ENCODE measurements around the gene PCP2.
"Not testable (repeated sequence)": the region's sequence is repeated elsewhere in the genome, so short reads cannot be mapped to it uniquely, and the experiment has no call there.

Gene PCP2

GRCh38 chr19:7662657-7663056, 29.1 kb upstream of the PCP2 start:
- no peak for DNase-seq (ENCODE audit: insufficient read length, low spot score)
- no peak for FAIRE-seq

GRCh38 chr19:7661744-7662538, 28.4 kb upstream of the PCP2 start:
- FAIRE-seq (no peak), DNase-seq (ENCODE audit: insufficient read length, low spot score) (no peak)

- DNase-seq (ENCODE audit: insufficient read length, low spot score), result no peak
- no peak for FAIRE-seq
These were observed 24.7 kb upstream of the PCP2 start for GRCh38 chr19:7658219-7658686.

DNA sequence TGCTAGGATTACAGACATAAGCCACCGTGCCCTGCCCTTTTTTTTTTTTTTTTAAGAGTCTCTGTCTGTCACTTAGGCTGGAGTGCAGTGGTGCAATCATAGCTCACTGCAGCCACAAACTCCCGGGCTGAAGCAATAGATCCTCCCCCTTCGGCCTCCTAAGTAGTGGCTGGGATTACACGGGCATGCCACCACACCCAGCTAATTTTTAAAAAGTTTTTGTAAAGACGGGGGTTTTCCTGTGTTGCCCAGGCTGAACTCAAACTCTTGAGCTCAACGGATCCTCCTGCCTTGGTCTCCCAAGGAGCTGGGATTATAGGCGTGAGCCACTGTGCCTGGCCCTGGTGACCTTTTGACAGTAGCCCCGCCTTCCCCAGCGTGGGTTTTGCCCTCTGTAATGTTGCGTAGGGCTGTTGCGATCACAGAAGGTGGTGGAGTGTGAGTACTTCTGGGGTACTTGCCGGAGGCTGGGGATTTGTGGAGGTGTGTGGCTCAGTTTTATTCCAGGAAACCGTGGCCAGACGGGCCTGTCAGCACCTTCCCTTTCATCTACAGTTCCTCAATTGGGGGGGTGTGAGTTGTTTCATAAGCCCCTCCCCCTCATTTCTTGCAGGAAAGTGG, 23.7 kb upstream of the PCP2 start:
- FAIRE-seq, result no peak
- DNase-seq (ENCODE audit: insufficient read length, low spot score), result no peak

GRCh38 chr19:7655581-7655980, 22.1 kb upstream of the PCP2 start:
- FAIRE-seq (no peak), DNase-seq (ENCODE audit: insufficient read length, low spot score) (no peak)

DNA sequence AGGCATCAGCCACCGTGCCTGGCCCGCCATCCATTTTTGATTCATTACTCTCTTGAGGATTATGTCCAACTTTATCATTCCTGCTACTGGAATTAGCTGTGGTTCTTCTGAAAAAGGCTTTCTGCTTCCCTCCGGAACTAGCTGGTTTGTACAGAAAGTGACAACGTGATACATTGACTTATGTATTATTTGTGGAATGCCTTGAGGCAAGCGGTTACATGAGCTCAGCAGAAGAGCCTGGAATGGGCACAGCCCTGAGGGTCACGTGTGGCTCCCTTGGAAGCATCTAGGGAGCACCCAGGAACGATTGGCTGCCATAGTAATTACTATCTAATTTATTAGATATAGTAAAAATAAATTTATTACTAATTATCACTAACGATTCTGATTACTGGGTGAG, 20.9 kb upstream of the PCP2 start:
- no peak for FAIRE-seq

DNA sequence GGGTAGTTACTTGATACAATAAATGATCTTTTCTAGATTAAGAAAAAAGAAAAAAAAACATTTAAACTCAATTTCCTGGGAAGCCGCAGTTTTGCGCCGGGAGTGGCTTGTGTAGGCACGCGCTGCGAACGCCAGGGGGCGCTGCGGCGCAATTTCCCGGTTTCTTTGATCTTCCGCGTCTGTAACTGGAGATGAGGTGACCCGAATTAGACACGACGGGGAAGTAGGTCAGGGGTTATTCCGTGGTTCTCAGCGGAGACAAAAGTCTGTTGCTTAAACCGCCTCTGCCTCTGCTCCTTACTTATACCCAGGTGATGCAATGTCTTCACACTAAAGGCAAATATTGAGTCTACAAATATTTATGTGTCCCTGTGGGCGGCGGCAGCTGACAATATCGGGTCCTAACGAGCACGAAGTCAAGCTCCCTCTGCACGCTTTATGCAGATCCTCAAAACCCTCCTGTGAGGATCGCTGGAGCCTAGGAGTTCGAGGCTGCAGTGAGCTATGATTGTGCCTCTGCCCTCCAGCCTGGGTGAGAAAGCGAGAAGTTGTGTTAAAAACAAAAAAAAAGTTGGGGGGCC, 18.6 kb upstream of the PCP2 start:
- FAIRE-seq (no peak), DNase-seq (ENCODE audit: insufficient read length, low spot score) (peak; percentile 92)

More for the DNA sequence above, 20.9 kb upstream of the PCP2 start:
- DNase-seq (ENCODE audit: insufficient read length, low spot score), result no peak

DNA sequence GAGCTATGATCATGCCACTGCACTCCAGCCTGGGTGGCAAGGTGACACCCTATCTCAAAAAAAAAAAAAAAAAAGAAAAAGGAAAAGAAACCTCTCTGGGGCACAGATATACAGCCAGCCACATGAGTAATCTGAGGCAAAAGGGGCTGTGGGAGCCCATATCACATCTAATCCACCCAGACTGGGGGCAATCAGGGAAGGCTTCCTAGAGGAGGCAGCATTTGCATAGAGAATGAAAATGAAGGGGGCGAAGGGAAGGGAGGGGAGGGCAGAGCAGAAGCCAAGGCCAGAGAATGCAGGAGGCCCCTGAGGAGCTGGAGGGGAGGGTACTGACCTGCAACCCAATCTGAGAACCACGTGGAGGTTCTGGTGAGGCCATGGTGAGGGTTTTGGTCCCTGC, 16.6 kb upstream of the PCP2 start:
- FAIRE-seq (no peak), DNase-seq (ENCODE audit: insufficient read length, low spot score) (no peak)

GRCh38 chr19:7648265-7649014, 14.9 kb upstream of the PCP2 start:
- DNase-seq (ENCODE audit: insufficient read length, low spot score), result no peak
- FAIRE-seq, result no peak

DNA sequence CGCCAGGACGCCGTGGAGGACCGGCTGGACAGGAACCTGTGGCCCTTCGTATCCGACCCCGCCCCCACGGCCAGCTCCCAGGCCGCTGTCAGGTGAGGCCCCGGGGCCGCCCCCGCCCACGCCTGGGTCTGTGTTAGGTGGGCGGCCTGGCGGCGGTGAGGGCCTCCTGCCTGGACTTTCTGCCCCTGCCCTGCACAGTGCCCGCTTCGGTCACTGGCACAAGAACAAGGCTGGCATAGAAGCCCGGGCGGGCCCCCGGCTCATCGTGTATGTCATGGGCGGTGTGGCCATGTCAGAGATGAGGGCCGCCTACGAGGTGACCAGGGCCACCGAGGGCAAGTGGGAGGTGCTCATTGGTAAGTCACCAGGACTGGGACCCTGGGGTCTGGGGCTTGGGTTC, 13.6 kb upstream of the PCP2 start:
- no peak for DNase-seq (ENCODE audit: insufficient read length, low spot score)
- FAIRE-seq, result no peak

- DNase-seq (ENCODE audit: insufficient read length, low spot score) (no peak), FAIRE-seq (no peak)
These were observed 12.8 kb upstream of the PCP2 start for GRCh38 chr19:7646426-7646700.

- DNase-seq (ENCODE audit: insufficient read length, low spot score) (no peak), FAIRE-seq (no peak)
These were observed 12.3 kb upstream of the PCP2 start for GRCh38 chr19:7645656-7646425.

- DNase-seq (ENCODE audit: insufficient read length, low spot score) (no peak), FAIRE-seq (no peak)
These were observed 11.6 kb upstream of the PCP2 start for GRCh38 chr19:7645163-7645562.

DNA sequence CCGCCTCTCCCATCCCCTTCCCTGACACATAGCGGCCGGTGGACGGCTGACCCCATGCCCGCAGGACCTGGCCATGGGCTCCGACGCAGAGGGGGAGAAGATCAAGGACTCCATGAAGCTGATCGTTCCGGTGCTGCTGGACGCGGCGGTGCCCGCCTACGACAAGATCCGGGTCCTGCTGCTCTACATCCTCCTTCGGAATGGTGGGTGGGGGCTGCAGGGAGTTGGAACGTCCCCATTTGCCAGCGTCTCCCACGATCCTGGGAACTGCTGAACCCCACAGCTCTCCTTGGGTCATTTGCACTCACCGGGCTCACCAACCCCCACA, 11.0 kb upstream of the PCP2 start:
- FAIRE-seq (no peak), DNase-seq (ENCODE audit: insufficient read length, low spot score) (no peak)

- FAIRE-seq, result not testable (repeated sequence)
These were observed 10.4 kb upstream of the PCP2 start for GRCh38 chr19:7643629-7644549.

DNA sequence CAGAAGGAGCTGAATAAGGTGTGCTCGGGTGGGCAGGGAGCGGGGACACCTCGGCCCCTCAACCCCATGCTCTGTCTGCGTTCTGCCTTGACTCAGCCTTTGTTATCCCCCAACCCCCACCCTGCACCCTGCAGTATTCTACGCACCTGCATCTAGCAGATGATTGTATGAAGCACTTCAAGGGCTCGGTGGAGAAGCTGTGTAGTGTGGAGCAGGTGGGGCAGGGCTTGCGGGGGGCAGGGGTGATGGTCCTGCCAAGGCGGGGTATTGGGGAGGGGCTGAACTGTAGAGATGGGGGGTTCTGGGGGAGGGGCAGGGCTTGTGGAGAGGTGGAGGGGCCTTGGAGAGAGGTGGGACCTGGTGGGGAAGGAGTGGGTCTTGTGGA, 9.5 kb upstream of the PCP2 start:
- FAIRE-seq, result no peak

More at GRCh38 chr19:7643629-7644549, 10.4 kb upstream of the PCP2 start:
- not testable (repeated sequence) for DNase-seq (ENCODE audit: insufficient read length, low spot score)

GRCh38 chr19:7642295-7643030, 8.9 kb upstream of the PCP2 start:
- no peak for FAIRE-seq
- no peak for DNase-seq (ENCODE audit: insufficient read length, low spot score)

More for the DNA sequence above, 9.5 kb upstream of the PCP2 start:
- DNase-seq (ENCODE audit: insufficient read length, low spot score), result no peak

DNA sequence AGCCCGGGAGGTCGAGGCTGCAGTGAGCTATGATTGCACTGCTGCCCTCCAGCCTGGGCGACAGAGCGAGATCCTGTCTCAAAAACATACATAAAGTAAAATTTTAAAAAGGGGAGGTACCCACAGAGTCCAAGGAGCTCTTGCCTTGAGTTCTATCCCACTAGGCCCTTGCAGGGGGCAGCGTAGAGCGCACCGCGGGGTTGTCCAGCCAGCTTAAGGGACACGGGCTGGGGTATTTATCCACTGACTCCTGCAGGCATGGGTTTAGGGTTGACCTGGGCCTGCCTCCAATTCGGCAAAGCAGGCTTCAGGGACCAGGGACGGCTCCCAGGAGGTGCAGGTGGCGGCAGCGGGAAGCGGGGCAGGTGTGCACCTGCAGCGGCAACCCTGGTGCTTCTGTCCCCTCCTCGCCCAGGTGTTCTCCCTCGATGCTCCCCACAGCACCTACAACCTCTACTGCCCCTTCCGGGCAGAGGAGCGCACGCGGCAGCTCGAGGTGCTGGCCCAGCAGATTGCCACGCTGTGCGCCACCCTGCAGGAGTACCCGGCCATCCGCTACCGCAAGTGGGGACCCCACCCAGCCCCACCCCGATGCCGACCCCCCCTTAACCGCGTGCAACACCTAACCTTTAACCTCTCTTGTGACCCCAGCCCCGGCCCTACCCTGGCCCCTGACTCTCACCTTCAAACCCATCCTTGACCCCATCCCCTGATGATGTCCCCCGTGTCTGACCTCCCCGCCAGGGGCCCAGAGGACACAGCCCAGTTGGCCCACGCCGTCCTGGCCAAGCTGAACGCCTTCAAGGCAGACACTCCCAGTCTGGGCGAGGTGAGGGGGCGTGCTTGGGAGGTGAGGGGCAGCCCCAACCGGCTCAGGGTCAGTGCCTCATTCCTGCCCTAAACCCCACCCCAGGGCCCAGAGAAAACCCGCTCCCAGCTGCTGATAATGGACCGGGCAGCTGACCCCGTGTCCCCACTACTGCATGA, 8.1 kb upstream of the PCP2 start:
- FAIRE-seq (no peak), DNase-seq (ENCODE audit: insufficient read length, low spot score) (no peak)
